SH-SY5Y (cell line): Measurements from ENCODE around the gene ARHGDIA.

Experiments
- GATA2 ChIP-seq: IDR thresholded peaks from 2 replicates; pipeline ENCODE4 v1.6.1; 2011; ENCODE audit warnings: mild to moderate bottlenecking, low read depth, low read length
- GATA3 ChIP-seq: IDR thresholded peaks from 2 replicates; pipeline ENCODE4 v1.6.1; 2011; ENCODE audit warnings: low read depth, mild to moderate bottlenecking, low read length, moderate library complexity

GRCh38 chr17:81841866-81842265 is 29.3 kb downstream of the ARHGDIA start:
- TF ChIP-seq GATA3 (no peak), GATA2 (no peak)
